DND-41 (cell line): Measurements from ENCODE around the gene PEPD.

Experiments used
- CTCF ChIP-seq: IDR thresholded peaks from 2 replicates; pipeline ENCODE4 v1.5.1; 2012; ENCODE audit warnings: borderline replicate concordance, low read length, moderate library complexity, mild to moderate bottlenecking; ENCODE audit not compliant: poor library complexity, severe bottlenecking; ENCODE audit errors: extremely low read depth
- EZH2 ChIP-seq: IDR thresholded peaks from 3 replicates; pipeline ENCODE4 v1.6.1; 2012; ENCODE audit warnings: borderline replicate concordance, low read depth, mild to moderate bottlenecking, moderate library complexity, low read length, inconsistent platforms; ENCODE audit not compliant: severe bottlenecking

DNA sequence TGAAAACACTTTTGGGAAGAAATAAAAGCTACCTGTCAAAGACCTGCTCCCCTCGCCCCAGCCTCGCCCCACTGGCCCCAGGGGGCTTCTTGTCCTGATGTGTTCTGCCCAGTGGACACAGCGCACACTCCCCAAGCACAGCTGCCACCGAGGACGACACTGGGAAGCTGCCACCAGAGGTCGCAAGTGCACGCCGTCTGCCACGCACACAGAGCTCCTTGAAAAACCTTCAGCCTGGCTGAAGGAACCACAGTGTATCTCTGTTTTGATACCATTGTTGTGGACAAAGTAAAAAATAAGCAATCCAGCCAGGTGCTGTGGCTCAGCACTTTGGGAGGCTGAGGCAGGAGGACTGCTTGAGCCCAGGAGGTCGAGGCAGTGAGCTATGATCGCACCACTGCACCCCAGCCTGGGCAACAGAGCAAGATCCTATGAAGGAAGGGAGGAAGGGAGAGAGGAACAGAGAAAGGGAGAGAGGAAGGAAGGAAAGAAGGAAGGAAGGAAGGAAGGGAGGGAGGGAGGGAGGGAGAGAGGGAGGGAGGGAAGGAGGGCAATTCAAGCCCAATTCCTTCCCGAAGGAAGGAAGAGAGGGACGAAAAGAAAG lies 90.8 kb downstream of the PEPD start:
- TF ChIP-seq CTCF, result peak; percentile 89
- TF ChIP-seq EZH2, result no peak
